K562 (cell line): Measurements from ENCODE around the gene STAB1. TPM values are rescaled to one million over a fixed set of nuclear protein-coding genes. Genes with fewer than 3 reads are reported as not detected.

Experiments used
- ATAC-seq: fragments of 200-7000 bp; cut with Tn5 transposase; 3 replicates; pipeline ENCODE4 v1.9.1; 2020; ENCODE audit warnings: moderate library complexity
- BruUV-seq: library from RNA; stranded (reverse); fragments of 400-500 nt; replicated peaks from 2 replicates; lab custom pipeline; 2021; lab: Mats Ljungman, UMichigan
- CTCF ChIA-PET: fragments of 300-600 bp; formaldehyde crosslinking; extraction: SDS; loops from one replicate; lab custom pipeline; 2021; ENCODE audit warnings: low intra/inter-chr PET ratio; lab: Yijun Ruan, JAX
- POLR2A ChIA-PET: fragments of 300-600, 350-650 bp; sonication (Branson Sonifier 250); formaldehyde crosslinking; extraction: SDS; loops from one replicate; lab custom pipeline; 2021; ENCODE audit warnings: antibody characterized with exemption, inconsistent platforms; lab: Yijun Ruan, JAX
- DNase-seq, 4 experiments: peaks; one replicate each; pipeline versions ENCODE4 v3.0.0 to v3.0.0-alpha.2; 2011 to 2018; ENCODE audit warnings: low spot score in 3 of 4, mixed read lengths in 3 of 4; ENCODE audit errors: extremely low read depth in 1 of 4
- FAIRE-seq: peaks from 2 replicates; lab custom pipeline; 2011; peaks lifted over from hg19 to GRCh38; lab: Jason Lieb, UNC
- H2AFZ ChIP-seq: 2 replicates; pipeline ENCODE4 v1.6.0; 2011; ENCODE audit warnings: low read depth, low read length, control low read depth, inconsistent platforms
- H3K27ac ChIP-seq: fragments of 200-600 bp; 3 replicates; pipeline ENCODE4 v1.8.0; 2011; ENCODE audit warnings: low read depth, mild to moderate bottlenecking, control low read depth, inconsistent platforms, low read length, moderate library complexity, mixed read lengths; ENCODE audit errors: extremely low read depth
- H3K27me3 ChIP-seq, 2 experiments: fragments of 300-600 bp in 1 of 2; 2 replicates in 1 of 2; 3 replicates in 1 of 2; pipeline versions ENCODE4 v1.6.0 to v1.8.0; 2011; ENCODE audit warnings: inconsistent platforms in 2 of 2, low read length in 2 of 2, mild to moderate bottlenecking in 1 of 2, mixed read lengths in 1 of 2, moderate library complexity in 1 of 2; ENCODE audit not compliant: control insufficient read depth in 2 of 2, insufficient read depth in 2 of 2
- H3K36me3 ChIP-seq: fragments of 300-600 bp; 3 replicates; pipeline ENCODE4 v1.8.0; 2011; ENCODE audit warnings: mild to moderate bottlenecking, low read length, inconsistent platforms; ENCODE audit not compliant: control insufficient read depth, insufficient read depth
- H3K4me1 ChIP-seq, 2 experiments: fragments of 200-600 bp in 1 of 2; replicated peaks in 1 of 2; 2 replicates in 1 of 2; 3 replicates in 1 of 2; pipeline versions ENCODE4 v1.5.1 to v1.8.0; 2011; ENCODE audit warnings: inconsistent platforms in 2 of 2, low read length in 2 of 2, mild to moderate bottlenecking in 1 of 2, mixed read lengths in 1 of 2, moderate library complexity in 1 of 2; ENCODE audit not compliant: control insufficient read depth in 2 of 2, insufficient read depth in 2 of 2
- H3K4me2 ChIP-seq: 2 replicates; pipeline ENCODE4 v1.6.1; 2011; ENCODE audit warnings: low read length, control low read depth, inconsistent platforms, mixed read lengths; ENCODE audit not compliant: insufficient read depth
- H3K4me3 ChIP-seq: fragments of 200-600 bp; sonication (generic), shearing (Covaris generic); 2 replicates; pipeline ENCODE4 v1.5.1; 2016; ENCODE audit warnings: control low read depth, inconsistent platforms
- H3K79me2 ChIP-seq: fragments of 200-600 bp; 3 replicates; pipeline ENCODE4 v1.8.0; 2011; ENCODE audit warnings: low read length, inconsistent platforms; ENCODE audit not compliant: control insufficient read depth, insufficient read depth
- H3K9ac ChIP-seq, 2 experiments: 2 replicates each; pipeline versions ENCODE4 v1.6.0 to v1.6.1; 2011; ENCODE audit warnings: low read depth in 2 of 2, low read length in 2 of 2, control low read depth in 1 of 2, inconsistent platforms in 1 of 2, mild to moderate bottlenecking in 1 of 2, mixed read lengths in 1 of 2; ENCODE audit not compliant: insufficient read depth in 1 of 2
- H3K9me1 ChIP-seq: one replicate; pipeline ENCODE4 v1.6.0; 2011; ENCODE audit warnings: inconsistent platforms, mild to moderate bottlenecking, low read length, moderate library complexity; ENCODE audit not compliant: control insufficient read depth, insufficient read depth
- H3K9me3 ChIP-seq: replicated peaks from 2 replicates; pipeline ENCODE4 v1.5.1; 2011; ENCODE audit warnings: low read depth, low read length, inconsistent platforms; ENCODE audit not compliant: control insufficient read depth, insufficient read depth
- H4K20me1 ChIP-seq: replicated peaks from 2 replicates; pipeline ENCODE4 v1.6.1; 2011; ENCODE audit warnings: low read length, inconsistent platforms, mixed read lengths; ENCODE audit not compliant: control insufficient read depth, insufficient read depth
- GTF3C2 ChIP-seq: IDR thresholded peaks from 3 replicates; pipeline ENCODE4 v1.6.1; 2011; ENCODE audit warnings: borderline replicate concordance, mild to moderate bottlenecking, moderate library complexity; ENCODE audit not compliant: insufficient read length; ENCODE audit errors: extremely low read depth
- PHF8 ChIP-seq: fragments of 200-600 bp; sonication (generic); IDR thresholded peaks from 2 replicates; pipeline ENCODE4 v1.6.1; 2012; ENCODE audit warnings: mixed run types, mild to moderate bottlenecking, inconsistent platforms, low read length, moderate library complexity, borderline replicate concordance
- POLR2G ChIP-seq: fragments of 200-400 bp; formaldehyde crosslinking; IDR thresholded peaks from 2 replicates; pipeline ENCODE4 v1.6.1; 2017; ENCODE audit warnings: low read depth, mild to moderate bottlenecking, antibody characterized with exemption, low read length, moderate library complexity
- RCOR1 ChIP-seq, 2 experiments: IDR thresholded peaks; 2 replicates each; pipeline ENCODE4 v1.6.1; 2012; ENCODE audit warnings: low read depth in 2 of 2, low read length in 2 of 2, borderline replicate concordance in 1 of 2, improper control_type of control experiment in 1 of 2
- TARDBP ChIP-seq: fragments of 450-650 bp; IDR thresholded peaks from 2 replicates; pipeline ENCODE4 v1.6.1; 2016
- ZNF282 ChIP-seq: sonication (generic); formaldehyde crosslinking; IDR thresholded peaks from 2 replicates; pipeline ENCODE4 v1.8.1; 2023; ENCODE audit warnings: missing genetic modification reagents
- WGBS: fragments of 100-300 bp; shearing (Covaris generic); methylation state at CpG from one replicate; pipeline ENCODE4 v1.1.6; 2016; ENCODE audit warnings: low coverage, mixed read lengths; ENCODE audit not compliant: insufficient coverage; ENCODE audit errors: missing lambda C conversion rate; 5-methylcytosine and 5-hydroxymethylcytosine counted together
- in situ Hi-C: fragments of 300-500 bp; cut with MboI; formaldehyde crosslinking; loops from 4 replicates; pipeline ENCODE4 v1.15.0; 2018; ENCODE audit warnings: inconsistent platforms, mixed read lengths
- intact Hi-C: fragments of 100-400 bp; cut with micrococcal nuclease; formaldehyde crosslinking; loops from 2 replicates; pipeline ENCODE4 v1.14.2; 2022
- polyA plus RNA-seq, 8 experiments: library from polyadenylated mRNA; depleted of rRNA in 4 of 8; stranded (reverse) in 5 of 8; unstranded in 3 of 8; fragments of >200 nt; fragmentation: Nextera tagmentation in 2 of 8; fragmentation: Illumina TruSeq in 1 of 8; extraction: Ambion mirVana in 2 of 8; extraction: Trizol in 1 of 8; gene quantifications; 2 replicates each; pipeline versions ENCODE4 v1.2.1 to v1.2.3, GENCODE V29; 2011 to 2014; ENCODE audit warnings: inconsistent platforms in 1 of 8, missing spikeins in 1 of 8
- total RNA-seq, 7 experiments: library from RNA; depleted of rRNA in 6 of 7; stranded (reverse); fragments of >200 nt in 6 of 7; fragmentation: Illumina TruSeq in 2 of 7; extraction: Trizol in 2 of 7; gene quantifications; 2 replicates each; pipeline versions ENCODE4 v1.2.1 to v1.2.3, GENCODE V29; 2011 to 2021; ENCODE audit warnings: low replicate concordance in 1 of 7
- TF ChIP-seq, protein P1 (sequence below): fragments of 250-450 bp; sonication (Bioruptor Pico); IDR thresholded peaks from 2 replicates; pipeline ENCODE4 v1.4.0; 2020; ENCODE audit warnings: mild to moderate bottlenecking, moderate library complexity, borderline replicate concordance
- TF ChIP-seq, protein P2 (sequence below): sonication (generic); formaldehyde crosslinking; IDR thresholded peaks from 2 replicates; pipeline ENCODE4 v1.8.1; 2023; ENCODE audit warnings: mild to moderate bottlenecking, missing genetic modification reagents

Gene STAB1
- total and polyA plus RNA-seq, 9 of the 15 experiments (the other 6 are each of a cell fraction or from before 2014, with no cell fraction given), result 0.20 to 3.9 (median 1.2) TPM

- peaks cover 0 to 11% of the 10 kb centered on the region in 2 experiments; a peak in 2 of 5 replicates for H3K4me1 ChIP-seq
- no peaks in the 10 kb centered on the region for H3K79me2 ChIP-seq
- no peak overlapping the region for H3K4me3 ChIP-seq
- no peak for ATAC-seq
- H3K9ac ChIP-seq, result no peak overlapping the region
- FAIRE-seq, result no peak
- H3K27ac ChIP-seq, result no peak overlapping the region
- H3K36me3 ChIP-seq, result peaks cover 60% of the 10 kb centered on the region; the same call in 2 of the 3 replicates
- DNase-seq, result no peak
- CTCF ChIA-PET, result no interaction called here
- no peaks in the 10 kb centered on the region for H3K9me1 ChIP-seq
- no peak overlapping the region for H2AFZ ChIP-seq
- H3K9me3 ChIP-seq, result no peaks in the 10 kb centered on the region
- TF ChIP-seq POLR2G (peak; percentile 11; the same call in 1 of the 2 replicates), GTF3C2 (no peak), PHF8 (no peak), TARDBP (no peak), RCOR1 (IDR thresholded peaks at IDR 0.05; ENCODE audit: borderline replicate concordance in 1 of 2, low read depth in 2 of 2, low read length in 2 of 2) (no peak), ZNF282 (CRISPR knock-in tag) (no peak)
- TF ChIP-seq, protein P1, sequence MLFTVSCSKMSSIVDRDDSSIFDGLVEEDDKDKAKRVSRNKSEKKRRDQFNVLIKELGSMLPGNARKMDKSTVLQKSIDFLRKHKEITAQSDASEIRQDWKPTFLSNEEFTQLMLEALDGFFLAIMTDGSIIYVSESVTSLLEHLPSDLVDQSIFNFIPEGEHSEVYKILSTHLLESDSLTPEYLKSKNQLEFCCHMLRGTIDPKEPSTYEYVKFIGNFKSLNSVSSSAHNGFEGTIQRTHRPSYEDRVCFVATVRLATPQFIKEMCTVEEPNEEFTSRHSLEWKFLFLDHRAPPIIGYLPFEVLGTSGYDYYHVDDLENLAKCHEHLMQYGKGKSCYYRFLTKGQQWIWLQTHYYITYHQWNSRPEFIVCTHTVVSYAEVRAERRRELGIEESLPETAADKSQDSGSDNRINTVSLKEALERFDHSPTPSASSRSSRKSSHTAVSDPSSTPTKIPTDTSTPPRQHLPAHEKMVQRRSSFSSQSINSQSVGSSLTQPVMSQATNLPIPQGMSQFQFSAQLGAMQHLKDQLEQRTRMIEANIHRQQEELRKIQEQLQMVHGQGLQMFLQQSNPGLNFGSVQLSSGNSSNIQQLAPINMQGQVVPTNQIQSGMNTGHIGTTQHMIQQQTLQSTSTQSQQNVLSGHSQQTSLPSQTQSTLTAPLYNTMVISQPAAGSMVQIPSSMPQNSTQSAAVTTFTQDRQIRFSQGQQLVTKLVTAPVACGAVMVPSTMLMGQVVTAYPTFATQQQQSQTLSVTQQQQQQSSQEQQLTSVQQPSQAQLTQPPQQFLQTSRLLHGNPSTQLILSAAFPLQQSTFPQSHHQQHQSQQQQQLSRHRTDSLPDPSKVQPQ, result no peak
- TF ChIP-seq, protein P2, sequence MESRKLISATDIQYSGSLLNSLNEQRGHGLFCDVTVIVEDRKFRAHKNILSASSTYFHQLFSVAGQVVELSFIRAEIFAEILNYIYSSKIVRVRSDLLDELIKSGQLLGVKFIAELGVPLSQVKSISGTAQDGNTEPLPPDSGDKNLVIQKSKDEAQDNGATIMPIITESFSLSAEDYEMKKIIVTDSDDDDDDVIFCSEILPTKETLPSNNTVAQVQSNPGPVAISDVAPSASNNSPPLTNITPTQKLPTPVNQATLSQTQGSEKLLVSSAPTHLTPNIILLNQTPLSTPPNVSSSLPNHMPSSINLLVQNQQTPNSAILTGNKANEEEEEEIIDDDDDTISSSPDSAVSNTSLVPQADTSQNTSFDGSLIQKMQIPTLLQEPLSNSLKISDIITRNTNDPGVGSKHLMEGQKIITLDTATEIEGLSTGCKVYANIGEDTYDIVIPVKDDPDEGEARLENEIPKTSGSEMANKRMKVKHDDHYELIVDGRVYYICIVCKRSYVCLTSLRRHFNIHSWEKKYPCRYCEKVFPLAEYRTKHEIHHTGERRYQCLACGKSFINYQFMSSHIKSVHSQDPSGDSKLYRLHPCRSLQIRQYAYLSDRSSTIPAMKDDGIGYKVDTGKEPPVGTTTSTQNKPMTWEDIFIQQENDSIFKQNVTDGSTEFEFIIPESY (CRISPR knock-in tag), result peak; percentile 61; the same call in 1 of the 2 replicates
- H3K27me3 ChIP-seq, result no peaks in the 10 kb centered on the region
- no peak overlapping the region for H3K4me2 ChIP-seq
- in situ Hi-C loops (no loop called here), intact Hi-C loops (no loop called here)
- no TSS peak for BruUV-seq
- no peaks in the 10 kb centered on the region; the same call in 1 of the 2 replicates for H4K20me1 ChIP-seq
- POLR2A ChIA-PET, result interaction anchor here (0.5 kb wide), 1 partner anchor 255 kb away, joined by 3 read pairs; no protein-coding TSS in a partner anchor
- WGBS, result 97% methylated on average over 38 of the region's 59 CpGs
These were observed 7.1 kb upstream of the STAB1 start for GRCh38 chr3:52487788-52488691.
